ENCODE results near the gene SEC22C.

The SEC22C gene

DNA sequence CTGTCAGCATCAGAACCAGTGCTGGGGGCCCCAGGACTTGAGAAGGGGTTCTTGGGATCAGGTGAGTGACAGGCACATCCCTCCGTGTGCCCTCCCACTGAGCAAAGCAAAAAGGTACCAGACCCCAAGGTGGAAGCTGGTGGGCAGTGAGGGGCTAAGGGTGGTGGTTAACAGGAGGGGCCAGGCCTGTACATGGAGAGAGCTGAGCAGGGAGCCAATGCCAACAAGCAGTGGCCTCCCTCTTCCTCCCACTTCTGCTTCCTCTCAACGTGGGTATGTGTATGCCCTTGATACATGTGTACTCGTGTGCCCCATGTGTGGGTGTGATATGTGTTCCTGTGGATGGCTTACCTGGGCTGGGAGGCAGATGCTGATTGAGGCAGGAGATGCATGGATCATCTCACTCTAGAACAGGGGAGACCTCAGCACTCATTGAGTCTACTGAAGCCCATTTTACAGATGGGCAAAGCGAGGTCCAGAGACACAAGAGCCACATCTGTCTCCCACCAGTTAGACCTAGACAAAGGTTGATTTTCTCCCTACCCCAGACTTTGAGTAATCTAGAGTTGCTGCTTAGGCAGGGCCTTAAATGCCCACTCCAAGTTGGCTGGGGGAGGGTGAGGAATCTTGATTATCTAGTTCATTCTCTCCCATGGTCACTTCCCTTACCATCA, 78.4 kb downstream of the SEC22C start:
- Histone ChIP-seq H3K27ac (peak overlapping the region in 9 of 21 experiments; percentile 62 to 83 (median 69)), H3K4me3 (peak overlapping the region; percentile 39 to 78 (median 55))

DNA sequence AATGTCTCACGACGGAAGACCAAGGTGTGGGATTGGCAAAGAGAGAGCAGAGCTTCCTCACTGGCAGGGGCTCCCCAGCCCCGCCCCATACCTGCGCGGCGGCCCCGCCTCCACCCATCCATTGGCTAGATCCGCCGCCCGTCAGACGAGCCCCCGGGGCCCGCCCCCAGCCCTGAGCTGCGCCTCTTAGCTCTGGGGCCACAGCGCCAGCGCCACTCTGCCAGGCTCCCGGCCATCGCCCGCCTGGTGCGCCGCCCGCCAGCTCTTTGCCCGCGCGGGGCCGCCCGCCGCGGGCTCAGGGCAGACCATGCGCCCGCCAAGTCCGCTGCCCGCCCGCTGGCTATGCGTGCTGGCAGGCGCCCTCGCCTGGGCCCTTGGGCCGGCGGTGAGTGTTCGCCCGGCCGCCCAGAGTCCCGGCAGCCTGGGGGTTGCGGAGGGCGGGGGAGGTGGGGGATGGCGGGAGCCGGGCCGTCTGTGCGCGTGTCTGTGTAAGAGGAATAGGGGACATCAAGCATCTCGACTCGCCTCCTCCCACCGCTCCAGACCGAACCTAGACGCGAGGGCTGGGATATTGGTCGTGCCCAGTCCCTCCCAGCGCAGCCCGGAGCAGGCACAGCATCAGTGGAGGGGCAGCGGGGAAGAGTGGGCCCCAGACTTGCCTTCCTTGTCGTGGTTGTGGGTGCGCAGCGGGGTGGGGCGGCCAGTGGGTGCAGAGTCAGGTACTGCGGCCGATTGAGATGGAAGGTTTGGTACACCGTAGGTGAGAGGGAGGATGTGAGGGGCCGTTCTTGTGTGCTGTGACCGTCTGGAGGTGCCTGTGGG, 79.1 kb downstream of the SEC22C start, which contains the start of gene VIPR1:
VIPR1 (plus strand) TSS at position 215 of the 822 bp plus-strand sequence; CDS start at position 308, 93 bp downstream.
- peak within 1 kb of the TSS in 18 of 21 experiments; percentile 9 to 83 (median 64) for H3K27ac ChIP-seq
- peak within 1 kb of the TSS; percentile 39 to 78 (median 55) for H3K4me3 ChIP-seq

DNA sequence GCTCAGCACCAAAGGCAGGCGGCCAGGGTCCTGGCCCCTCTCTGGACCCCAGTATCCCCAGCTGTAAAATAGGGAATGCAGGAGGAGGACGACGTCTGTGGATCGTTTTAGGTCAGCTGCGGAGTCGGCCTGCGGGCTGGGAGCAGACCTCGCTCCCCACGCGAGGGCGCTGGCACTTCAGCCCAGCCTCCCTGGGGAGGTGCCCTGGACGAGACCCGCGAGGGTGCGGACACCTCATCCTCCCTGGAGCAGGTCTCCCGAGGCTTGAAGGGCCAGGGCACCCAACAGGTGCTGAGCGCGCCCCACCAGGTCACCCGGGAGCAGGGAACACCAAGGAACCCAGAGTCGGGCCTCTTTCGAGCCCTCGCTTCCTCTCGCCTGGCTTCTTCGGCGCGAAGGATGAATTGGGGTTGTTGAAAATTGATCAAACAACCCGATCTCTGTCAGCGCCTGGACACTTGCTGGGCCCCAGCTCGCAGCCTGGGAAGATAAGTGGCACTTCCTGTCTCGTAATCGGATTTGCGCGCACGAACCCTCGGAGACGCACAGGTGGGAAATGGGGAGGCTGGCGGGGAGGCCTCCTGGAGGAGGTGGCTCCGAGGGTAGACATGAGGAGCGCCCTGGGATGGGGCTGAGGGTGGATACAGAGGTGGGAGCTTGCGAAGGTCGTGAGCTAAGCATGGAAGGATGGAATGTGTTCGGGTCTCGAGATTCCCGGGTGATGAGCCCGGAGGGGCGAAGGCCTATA, 79.9 kb downstream of the SEC22C start:
- H3K27ac ChIP-seq = peak overlapping the region in 13 of 21 experiments; percentile 10 to 83 (median 57)
- H3K4me3 ChIP-seq = peak overlapping the region; percentile 39 to 78 (median 55)

DNA sequence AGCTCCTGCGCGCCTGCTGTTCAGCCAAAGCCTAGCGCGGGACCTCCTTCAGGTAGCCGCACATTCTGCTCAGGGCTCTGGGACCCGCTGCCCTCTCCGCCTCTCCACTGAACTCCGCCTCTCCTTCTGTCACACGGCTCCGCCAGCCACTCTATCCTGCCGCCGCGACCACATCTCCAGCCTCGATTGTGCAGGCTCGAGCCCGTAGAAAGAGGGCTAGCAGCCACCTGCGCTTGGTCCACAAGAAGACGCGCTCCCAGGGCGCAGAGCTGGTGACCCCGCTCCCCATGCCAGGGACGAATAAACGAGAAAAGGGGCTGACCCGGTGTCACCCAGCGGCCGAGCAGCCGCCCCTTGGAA, 80.5 kb downstream of the SEC22C start:
- H3K4me3 ChIP-seq = peak overlapping the region; percentile 39 to 78 (median 55)
- H3K27ac ChIP-seq = peak overlapping the region in 6 of 21 experiments; percentile 10 to 69 (median 36)

DNA sequence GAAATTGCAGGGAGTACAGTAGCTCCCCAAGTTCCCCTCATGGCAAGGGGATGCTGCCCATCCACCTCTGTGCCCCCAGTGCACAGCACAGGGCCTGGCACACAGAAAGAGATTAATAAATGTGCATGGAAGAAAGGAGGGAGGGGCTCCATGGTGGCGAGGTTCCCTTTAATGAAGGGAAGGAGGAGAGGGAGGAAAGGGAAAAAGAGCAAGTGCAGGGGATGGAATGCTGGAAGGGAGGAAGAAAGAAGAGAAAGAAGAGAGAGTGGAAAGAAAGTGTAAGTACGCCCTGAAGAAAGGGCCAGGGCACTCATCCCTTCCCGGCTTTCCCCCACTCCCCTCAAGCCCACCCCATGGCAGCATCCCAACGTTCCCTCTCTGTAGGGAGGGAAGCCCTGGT, 80.9 kb downstream of the SEC22C start:
- H3K4me3 ChIP-seq = no peak overlapping the region
- no peak overlapping the region for H3K27ac ChIP-seq

DNA sequence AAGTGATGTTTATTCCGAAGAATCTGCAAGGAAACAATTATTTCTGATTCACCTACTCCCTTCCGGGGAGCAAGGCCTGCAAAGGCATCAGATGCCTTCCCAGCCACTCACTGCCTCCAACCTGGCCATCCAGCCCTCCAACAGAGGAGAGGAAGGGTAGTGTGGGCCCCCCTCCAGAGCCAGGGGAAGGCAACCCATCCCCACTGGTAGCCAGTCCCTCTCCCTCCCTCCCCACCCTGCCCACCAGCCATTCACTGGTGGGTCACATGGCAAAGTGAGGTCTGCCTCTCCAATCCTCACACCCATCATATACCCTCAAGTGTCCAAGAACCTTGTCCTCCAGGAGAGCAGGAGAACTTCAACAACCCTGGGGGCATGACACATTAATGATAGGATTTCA, 81.7 kb downstream of the SEC22C start:
- no peak overlapping the region for H3K4me3 ChIP-seq
- H3K27ac ChIP-seq = no peak overlapping the region

DNA sequence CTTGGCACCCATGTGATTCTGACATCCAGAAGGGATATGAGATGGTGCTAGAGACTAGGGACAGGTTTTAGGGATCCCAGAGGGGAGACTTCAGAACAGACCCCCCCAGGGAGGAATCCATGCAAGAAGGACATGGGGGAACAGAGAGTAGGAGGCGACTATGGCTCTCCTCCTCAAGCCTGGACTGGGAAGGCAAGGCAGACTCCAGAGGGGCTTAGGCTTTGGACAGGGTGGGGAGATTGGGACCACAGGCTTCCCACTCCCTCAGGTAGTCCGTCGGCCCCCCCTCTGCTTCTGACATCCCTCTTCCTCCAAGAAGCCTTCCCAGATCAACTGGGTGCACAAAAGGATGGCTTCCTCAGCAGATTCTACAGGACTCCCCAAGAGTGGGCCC, 82.3 kb downstream of the SEC22C start:
- Histone ChIP-seq H3K4me3 (no peak overlapping the region), H3K27ac (no peak overlapping the region)

DNA sequence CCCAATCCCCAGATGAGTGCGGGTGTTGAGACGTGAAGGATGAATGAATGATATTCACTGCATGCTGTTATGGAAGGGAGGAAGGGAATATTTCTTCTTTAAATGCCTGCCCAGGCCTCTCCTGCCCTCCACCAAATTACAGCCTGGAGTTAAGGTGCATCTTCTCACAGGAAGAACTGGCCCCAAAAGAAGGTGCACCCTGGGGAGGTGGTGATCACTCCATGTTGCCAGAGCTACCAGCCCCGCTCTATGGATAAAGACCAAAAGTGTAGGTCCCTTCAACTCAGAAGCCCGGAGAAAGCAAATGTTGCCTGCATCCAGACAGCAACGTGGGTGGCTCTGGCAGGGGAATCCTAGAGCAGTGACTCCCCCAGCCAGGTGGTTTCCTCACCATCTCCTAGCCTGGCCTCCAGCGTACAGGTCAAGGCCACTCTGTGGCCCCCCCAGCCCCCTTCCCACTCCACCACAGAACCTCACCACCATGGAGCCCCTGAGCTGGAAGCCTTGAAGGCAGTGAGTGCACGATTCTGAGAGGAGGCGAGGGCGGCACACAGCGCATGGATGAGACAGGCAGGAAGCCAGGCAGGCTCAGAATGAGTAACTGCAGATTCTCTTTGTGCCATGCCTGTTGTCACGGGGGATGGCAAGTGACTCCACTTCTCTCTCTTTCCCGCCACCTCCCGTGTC, 82.8 kb downstream of the SEC22C start:
- H3K4me3 ChIP-seq = no peak overlapping the region
- peak overlapping the region in 2 of 21 experiments; percentile 6 to 55 for H3K27ac ChIP-seq

DNA sequence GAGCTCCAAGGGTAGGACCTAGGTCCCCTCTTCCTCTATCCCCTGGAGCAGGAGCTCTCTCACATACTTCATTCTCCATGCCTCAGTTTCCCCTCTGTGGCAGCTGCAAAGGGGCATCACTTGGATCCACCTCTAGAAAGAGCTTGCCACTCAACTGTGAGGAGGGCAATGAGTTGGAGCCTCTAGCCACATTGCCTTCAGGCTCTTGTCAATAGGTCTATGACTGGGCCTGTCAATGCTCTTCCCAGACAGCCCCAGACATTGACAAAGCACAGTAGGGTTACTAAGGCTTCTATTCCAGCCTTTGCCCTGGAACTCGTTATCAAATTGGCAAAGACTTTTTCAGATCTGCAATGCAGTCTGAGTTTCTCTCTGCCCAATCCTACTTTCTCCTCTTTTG, 83.7 kb downstream of the SEC22C start:
- no peak overlapping the region for H3K27ac ChIP-seq
- no peak overlapping the region for H3K4me3 ChIP-seq

Data from skin epidermis (tissue), 12 donors.